ENCODE measurements around the gene DNAJC5G. TPM values are rescaled to one million over a fixed set of nuclear protein-coding genes. Genes with fewer than 3 reads are reported as not detected.
"Not testable (repeated sequence)": the region's sequence is repeated elsewhere in the genome, so short reads cannot be mapped to it uniquely, and the experiment has no call there.

DNAJC5G gene
- total RNA-seq, 1 donor from 2014 or later: not detected

DNA sequence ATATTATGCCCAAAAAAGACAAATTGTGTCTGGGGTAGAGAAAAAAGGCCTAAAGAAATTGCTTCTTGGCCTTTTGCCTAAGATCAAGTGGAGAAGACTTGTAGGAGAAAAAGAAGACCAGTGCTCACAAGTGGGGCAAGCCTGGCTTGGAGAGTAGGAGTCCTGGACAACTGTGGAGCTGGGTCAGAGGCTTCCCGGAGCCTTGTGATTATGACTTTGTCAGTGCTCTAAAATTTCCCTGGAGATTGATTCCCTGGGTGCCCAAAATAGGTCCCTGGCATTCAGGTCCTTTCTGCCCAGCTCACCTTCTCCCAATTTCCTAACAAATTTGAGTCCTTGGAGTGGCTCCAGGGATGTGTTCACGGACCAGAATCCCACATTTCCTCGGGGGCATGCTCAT, 6.2 kb downstream of the DNAJC5G start:
- DNase-seq (ENCODE audit: low read depth): no peak

- DNase-seq (ENCODE audit: low read depth): no peak
These were observed 6.8 kb downstream of the DNAJC5G start, which contains the start of gene TRIM54 for GRCh38 chr2:27281855-27282559. TSS of gene TRIM54 (plus strand) at chr2:27282429. CDS start at chr2:27282732, 303 bp downstream.

DNA sequence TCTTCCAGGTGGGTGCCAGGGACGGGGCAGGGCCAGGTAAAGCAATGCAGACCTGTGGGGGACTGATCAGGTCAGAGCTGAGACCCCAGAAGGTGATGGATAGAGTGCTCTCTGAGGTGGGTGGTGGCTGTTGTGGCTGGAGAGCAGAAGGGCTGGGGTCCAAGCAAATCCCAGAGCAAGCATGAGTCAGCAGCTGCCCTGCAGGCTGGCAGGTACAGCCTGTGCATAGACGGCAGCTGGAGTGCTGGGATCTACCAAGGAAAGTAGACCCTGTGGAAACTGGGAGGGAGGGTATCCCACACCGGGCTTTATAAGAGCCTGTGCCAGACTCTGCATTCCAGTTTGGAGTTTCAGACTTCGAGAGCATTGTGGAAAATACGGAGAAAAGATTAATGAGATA, 7.7 kb downstream of the DNAJC5G start:
- DNase-seq (ENCODE audit: low read depth): no peak

DNA sequence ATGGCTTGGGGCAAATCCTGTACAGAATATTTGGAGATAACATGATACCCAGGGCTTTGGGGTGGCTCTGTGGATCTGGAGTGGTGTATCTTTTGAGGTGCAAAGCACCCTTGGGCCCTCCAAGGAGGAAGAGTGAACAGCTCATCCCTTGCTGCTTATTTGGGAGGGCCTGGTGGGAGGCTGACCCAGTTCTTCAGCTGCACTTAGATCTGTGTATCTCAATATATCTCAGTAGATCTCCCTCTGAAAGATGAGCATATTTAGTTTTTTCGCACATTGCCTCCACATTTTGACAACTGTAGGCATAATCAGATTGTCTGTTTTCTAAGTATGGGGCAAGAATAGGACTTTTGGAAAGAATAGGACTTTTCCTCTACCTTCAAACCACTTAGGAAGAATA, 9.8 kb downstream of the DNAJC5G start:
- DNase-seq (ENCODE audit: low read depth): no peak

- DNase-seq (ENCODE audit: low read depth): no peak
These were observed 10.2 kb downstream of the DNAJC5G start for GRCh38 chr2:27285481-27285880.

GRCh38 chr2:27288610-27289009, 13.4 kb downstream of the DNAJC5G start:
- no peak for DNase-seq (ENCODE audit: low read depth)

DNA sequence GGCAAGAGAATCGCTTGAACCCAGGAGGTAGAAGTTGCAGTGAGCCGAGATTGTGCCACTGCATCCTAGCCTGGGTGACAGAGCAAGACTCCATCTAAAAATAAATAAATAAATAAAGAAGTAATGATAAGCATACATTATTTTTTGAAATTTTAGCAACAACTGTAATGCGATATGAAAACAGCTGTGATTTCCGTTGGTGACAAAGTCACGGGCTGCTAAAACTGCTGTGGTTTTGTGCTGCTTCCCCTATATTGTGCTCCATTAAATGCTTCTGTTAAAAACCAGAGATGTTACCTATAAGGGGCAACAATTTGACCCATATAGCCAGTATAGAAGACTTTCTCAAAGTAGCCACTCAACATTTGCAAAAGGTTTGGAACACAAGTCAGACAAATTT, 15.3 kb downstream of the DNAJC5G start:
- no peak for DNase-seq (ENCODE audit: low read depth)

DNA sequence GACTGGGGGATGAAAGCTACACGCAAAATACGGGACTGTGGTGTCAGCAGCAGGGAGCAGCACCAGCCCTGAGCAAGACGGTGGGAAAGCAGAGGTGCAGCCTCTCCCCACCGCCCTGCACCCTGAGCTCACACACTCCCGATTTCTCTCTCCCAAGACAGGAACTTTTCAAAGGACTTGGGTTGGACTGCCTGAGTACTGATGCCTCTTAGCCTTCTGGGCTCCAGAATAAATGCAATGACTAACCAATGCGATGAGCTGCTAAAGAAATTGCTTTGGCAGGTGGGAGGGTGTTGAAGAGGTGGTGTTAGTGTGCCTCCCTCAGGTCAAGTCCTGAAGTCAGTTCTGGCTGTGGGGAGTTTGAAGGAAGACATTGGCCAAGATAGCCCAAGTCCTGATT, 16.6 kb downstream of the DNAJC5G start:
- peak; percentile 12 for DNase-seq (ENCODE audit: low read depth)

GRCh38 chr2:27294928-27295327, 19.7 kb downstream of the DNAJC5G start:
- no peak for DNase-seq (ENCODE audit: low read depth)

DNA sequence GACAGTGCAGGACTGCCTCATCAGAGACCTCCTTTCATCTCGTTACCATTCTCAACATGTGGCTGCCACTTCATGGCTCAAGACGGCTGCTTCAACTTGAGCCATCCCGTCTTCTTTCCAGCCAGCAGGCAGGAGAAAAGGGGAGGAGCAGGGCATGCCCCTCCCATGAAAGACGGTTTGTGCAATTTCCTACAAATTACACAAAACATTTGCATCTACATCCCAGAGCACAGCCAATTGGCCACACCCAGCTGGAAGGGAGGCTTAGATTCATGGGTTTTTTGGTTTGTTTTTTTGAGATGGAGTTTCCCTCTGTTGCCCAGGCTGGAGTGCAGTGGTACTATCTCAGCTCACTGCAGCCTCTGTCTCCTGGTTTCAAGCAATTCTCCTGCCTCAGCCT, 21.2 kb downstream of the DNAJC5G start:
- no peak for DNase-seq (ENCODE audit: low read depth)

DNA sequence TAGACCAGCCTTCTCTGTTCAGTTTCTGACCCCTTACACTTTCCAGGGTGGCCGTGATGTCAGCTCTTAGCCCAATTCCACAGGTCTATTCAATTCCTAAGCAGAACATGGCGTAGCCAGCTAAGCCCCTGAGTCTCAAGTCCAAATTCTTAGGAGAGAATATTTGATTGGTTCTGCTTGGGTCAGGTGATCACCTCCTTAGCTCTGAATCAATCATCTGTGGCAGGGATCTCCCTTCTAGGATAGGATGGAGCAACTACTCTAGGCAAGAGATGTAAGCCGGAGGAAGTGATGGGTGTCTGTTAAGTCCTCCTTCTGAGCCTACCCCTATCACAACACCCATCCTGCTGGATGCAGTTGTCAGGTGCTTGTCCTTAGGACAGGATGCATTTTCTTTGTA, 22.0 kb downstream of the DNAJC5G start:
- DNase-seq (ENCODE audit: low read depth): no peak

DNA sequence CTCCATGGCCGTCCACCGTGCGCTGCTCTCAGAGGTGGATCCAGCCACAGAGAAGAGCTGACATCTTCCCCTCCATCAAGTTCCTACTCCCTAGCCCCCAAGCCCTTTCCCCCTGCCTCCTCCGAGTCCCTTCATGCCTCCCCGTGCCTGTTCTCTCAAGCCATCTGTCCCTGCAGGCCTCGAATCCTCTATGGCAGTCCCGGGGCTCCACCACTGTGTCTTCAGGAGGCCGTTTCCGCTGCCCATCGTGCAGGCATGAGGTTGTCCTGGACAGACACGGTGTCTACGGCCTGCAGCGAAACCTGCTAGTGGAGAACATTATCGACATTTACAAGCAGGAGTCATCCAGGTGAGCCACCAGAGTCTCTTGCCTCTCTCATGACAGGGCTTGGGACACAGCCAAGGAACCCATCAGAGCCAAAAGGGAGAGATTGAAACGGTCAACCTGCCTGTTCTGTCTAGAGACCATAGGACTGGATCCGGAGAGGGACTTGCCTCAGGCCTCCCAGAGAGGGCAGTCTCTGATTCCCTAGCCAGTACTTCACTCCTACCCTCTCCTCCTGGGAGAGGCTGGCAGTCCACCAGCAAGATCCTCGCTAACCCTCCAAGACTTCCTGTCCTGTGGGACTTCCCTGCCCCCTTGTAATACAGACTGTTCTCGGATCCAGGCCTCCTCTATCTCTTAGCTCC, 23.3 kb downstream of the DNAJC5G start:
- no peak for DNase-seq (ENCODE audit: low read depth)

DNA sequence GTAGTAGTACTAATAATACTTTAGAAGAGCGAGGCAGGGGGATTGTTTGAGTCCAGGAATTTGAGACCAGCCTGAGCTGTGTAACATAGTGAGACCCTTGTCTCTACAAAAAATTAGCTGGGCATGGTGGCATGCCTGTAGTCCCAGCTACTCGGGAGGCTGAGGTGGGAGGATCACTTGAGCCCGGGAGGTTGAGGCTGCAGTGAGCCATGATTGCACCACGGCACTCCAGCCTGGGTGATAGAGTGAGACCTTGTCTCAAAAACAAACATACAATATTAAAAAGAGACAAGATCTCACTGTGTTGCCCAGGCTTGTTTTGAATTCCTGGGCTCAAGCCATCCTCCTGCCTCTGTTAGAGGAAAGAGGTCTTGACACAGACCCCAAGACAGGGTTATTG, 25.4 kb downstream of the DNAJC5G start:
- DNase-seq (ENCODE audit: low read depth): not testable (repeated sequence)

- peak; percentile 69 for DNase-seq (ENCODE audit: low read depth)
These were observed 28.1 kb downstream of the DNAJC5G start for GRCh38 chr2:27303093-27304025.

- no peak for DNase-seq (ENCODE audit: low read depth)
These were observed 29.4 kb downstream of the DNAJC5G start for GRCh38 chr2:27304488-27305240.

DNA sequence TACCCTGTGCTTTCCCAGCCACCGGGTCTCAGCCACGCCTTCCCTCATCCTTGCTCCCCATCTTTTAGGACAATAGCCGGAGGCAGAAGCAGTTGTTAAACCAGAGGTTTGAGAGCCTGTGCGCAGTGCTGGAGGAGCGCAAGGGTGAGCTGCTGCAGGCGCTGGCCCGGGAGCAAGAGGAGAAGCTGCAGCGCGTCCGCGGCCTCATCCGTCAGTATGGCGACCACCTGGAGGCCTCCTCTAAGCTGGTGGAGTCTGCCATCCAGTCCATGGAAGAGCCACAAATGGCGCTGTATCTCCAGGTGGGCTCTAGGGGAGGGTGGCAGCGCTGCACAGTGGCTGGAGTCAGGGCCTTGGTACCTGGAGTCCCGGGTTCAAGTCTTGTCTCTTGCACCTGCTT, 30.3 kb downstream of the DNAJC5G start:
- no peak for DNase-seq (ENCODE audit: low read depth)

DNA sequence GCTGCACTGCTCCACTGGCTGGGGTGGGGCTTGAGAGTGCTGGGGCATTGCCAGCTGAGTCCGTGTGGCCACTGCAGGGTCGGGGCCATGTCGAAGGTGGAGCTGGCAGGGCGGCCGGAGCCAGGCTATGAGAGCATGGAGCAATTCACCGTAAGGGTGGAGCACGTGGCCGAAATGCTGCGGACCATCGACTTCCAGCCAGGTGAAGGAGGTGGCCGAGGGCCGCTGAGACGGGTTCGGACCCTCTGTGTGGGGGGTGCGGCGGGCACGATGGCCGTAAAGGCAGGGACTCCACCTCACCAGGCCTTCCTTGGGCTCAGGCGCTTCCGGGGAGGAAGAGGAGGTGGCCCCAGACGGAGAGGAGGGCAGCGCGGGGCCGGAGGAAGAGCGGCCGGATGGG, 30.9 kb downstream of the DNAJC5G start:
- DNase-seq (ENCODE audit: low read depth): no peak

- no peak for DNase-seq (ENCODE audit: low read depth)
These were observed 31.5 kb downstream of the DNAJC5G start for GRCh38 chr2:27306573-27307286.

DNA sequence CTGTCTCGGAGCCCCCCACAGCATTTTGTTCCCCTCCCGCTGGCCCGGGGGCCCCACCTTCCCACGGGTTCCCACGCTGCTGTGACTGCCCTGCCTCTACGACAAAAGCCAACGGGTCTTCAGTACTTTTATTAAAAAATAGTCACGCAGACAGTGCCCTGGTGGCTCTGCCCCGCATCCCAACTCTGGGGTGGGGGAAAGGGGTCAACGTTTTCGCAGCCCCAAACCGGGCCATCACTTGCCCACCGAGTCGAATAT, 32.0 kb downstream of the DNAJC5G start:
- no peak for DNase-seq (ENCODE audit: low read depth)

DNA sequence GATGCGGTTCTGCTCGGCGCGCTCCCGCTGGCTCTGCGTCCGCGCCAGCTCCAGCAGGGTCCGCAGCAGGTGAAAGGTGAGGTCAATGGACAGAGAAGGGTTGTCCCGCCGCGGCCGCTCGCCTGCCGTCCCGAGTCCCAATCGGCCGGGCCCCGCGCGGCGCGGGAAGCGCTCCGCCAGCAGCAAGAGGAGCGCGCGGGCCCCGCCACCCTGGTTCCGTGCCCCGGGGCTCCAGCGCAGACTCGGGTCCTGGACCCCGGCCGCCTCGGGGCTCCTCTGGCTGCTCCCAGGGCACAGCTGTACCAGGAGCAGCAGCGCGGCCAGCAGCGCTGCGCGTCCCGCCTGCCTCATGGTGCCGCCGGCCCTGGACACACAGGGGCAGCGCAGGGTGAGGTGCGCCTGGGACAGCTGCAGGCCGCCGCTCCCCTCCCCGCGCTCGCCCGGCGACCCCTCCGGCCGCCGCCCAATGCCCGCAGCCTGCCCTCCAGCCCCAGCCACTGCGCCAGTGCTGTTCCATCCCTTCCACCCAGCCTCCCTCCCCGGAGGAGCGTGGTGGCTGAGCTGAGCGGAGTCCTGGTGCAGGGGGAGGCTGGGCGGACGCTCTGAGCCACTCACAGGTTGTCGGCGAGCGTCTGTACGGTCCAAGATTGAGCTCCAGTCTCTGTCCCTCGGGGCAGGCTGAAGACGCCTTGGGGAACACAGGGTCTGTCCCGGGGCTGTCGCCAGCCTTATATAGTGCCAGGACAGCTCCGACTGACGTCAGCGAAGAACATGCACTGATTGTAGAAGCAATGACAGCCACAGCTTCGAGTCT, 32.5 kb downstream of the DNAJC5G start:
- no peak for DNase-seq (ENCODE audit: low read depth)
